GM13977 (cell line): Measurements from ENCODE around the gene PTPRG.

Experiments
- DNase-seq: peaks from one replicate; pipeline ENCODE4 v3.0.0; 2012; ENCODE audit warnings: low spot score
- CTCF ChIP-seq: IDR thresholded peaks from 2 replicates; pipeline ENCODE4 v1.5.1; 2012; ENCODE audit warnings: mild to moderate bottlenecking, control low read depth; ENCODE audit not compliant: insufficient read depth; ENCODE audit errors: extremely low read depth, missing control alignments
- in situ Hi-C: fragments of 300-500 bp; cut with MboI; formaldehyde crosslinking; loops from one replicate; pipeline ENCODE4 v1.12.0; 2022; ENCODE audit warnings: low sequenced_read_pairs, low pct_unique_long_range_greater_than_20kb, mixed read lengths, inconsistent platforms; ENCODE audit not compliant: unreplicated experiment

Gene PTPRG

GRCh38 chr3:62178739-62179600, 617.6 kb downstream of the PTPRG start:
- TF ChIP-seq CTCF, result no peak
- DNase-seq, result no peak
- in situ Hi-C loops, result loop anchor here (25.0 kb wide), 1 partner anchor 317 kb away; no protein-coding TSS in a partner anchor

GRCh38 chr3:62180514-62180913, 619.1 kb downstream of the PTPRG start:
- no peak for DNase-seq
- no peak for TF ChIP-seq CTCF
- in situ Hi-C loops, result loop anchor here (25.0 kb wide), 1 partner anchor 318 kb away; no protein-coding TSS in a partner anchor

GRCh38 chr3:62183087-62183486, 621.7 kb downstream of the PTPRG start:
- no peak for TF ChIP-seq CTCF
- no peak for DNase-seq
- in situ Hi-C loops, result loop anchor here (25.0 kb wide), 1 partner anchor 321 kb away; no protein-coding TSS in a partner anchor

- no peak for DNase-seq
- TF ChIP-seq CTCF, result no peak
- in situ Hi-C loops, result loop anchor here (25.0 kb wide), 1 partner anchor 322 kb away; no protein-coding TSS in a partner anchor
These were observed 622.6 kb downstream of the PTPRG start for GRCh38 chr3:62183969-62184368.

- no peak for DNase-seq
- no peak for TF ChIP-seq CTCF
- in situ Hi-C loops, result loop anchor here (25.0 kb wide), 1 partner anchor 322 kb away; no protein-coding TSS in a partner anchor
These were observed 623.2 kb downstream of the PTPRG start for GRCh38 chr3:62184559-62184958.

- in situ Hi-C loops, result loop anchor here (25.0 kb wide), 1 partner anchor 325 kb away; no protein-coding TSS in a partner anchor
- no peak for DNase-seq
- TF ChIP-seq CTCF, result peak; percentile 26
These were observed 625.7 kb downstream of the PTPRG start for GRCh38 chr3:62187022-62187431.
